Neuronal stem cell (in vitro differentiated cells): ENCODE results near the gene ICAM2.
A peak's percentile ranks its signal among the peaks of the same experiment; 100 is the strongest.

Source experiments
- DNase-seq: peaks from one replicate; pipeline ENCODE4 v3.0.0-alpha.2; 2013; ENCODE audit warnings: low spot score
- H2AFZ ChIP-seq: one replicate; pipeline ENCODE4 v1.6.1; 2013; ENCODE audit warnings: mild to moderate bottlenecking, low read length, inconsistent platforms
- H2AK5ac ChIP-seq: 2 replicates; pipeline ENCODE4 v1.6.1; 2013; ENCODE audit warnings: low read depth, mild to moderate bottlenecking, inconsistent platforms, low read length, moderate library complexity, mixed read lengths
- H2BK120ac ChIP-seq: 2 replicates; pipeline ENCODE4 v1.6.1; 2013; ENCODE audit warnings: low read depth, mild to moderate bottlenecking, inconsistent platforms, low read length, moderate library complexity, mixed read lengths
- H2BK12ac ChIP-seq: one replicate; pipeline ENCODE4 v1.6.1; 2013; ENCODE audit warnings: low read length, inconsistent platforms
- H2BK15ac ChIP-seq: 2 replicates; pipeline ENCODE4 v1.6.1; 2013; ENCODE audit warnings: mild to moderate bottlenecking, low read length, inconsistent platforms, mixed read lengths
- H2BK5ac ChIP-seq: one replicate; pipeline ENCODE4 v1.6.1; 2013; ENCODE audit warnings: inconsistent platforms, mild to moderate bottlenecking, low read length, moderate library complexity
- H3K14ac ChIP-seq: one replicate; pipeline ENCODE4 v1.6.1; 2013; ENCODE audit warnings: low read length, inconsistent platforms
- H3K18ac ChIP-seq: 2 replicates; pipeline ENCODE4 v1.6.1; 2013; ENCODE audit warnings: low read length, inconsistent platforms
- H3K23ac ChIP-seq: 2 replicates; pipeline ENCODE4 v1.6.1; 2013; ENCODE audit warnings: low read depth, mild to moderate bottlenecking, mixed read lengths, low read length, inconsistent platforms; ENCODE audit not compliant: poor library complexity
- H3K27ac ChIP-seq: replicated peaks from 3 replicates; pipeline ENCODE4 v1.5.1; 2013; ENCODE audit warnings: low read length, inconsistent platforms
- H3K27me3 ChIP-seq, 3 experiments: 2 replicates each; pipeline ENCODE4 v1.6.1; 2013; ENCODE audit warnings: low read length in 3 of 3, mild to moderate bottlenecking in 2 of 3, inconsistent platforms in 1 of 3, low read depth in 1 of 3, mixed read lengths in 1 of 3, moderate library complexity in 1 of 3; ENCODE audit not compliant: control insufficient read depth in 3 of 3, insufficient read depth in 3 of 3
- H3K36me3 ChIP-seq, 2 donors: replicated peaks in 1 of 2; 2 replicates each; pipeline ENCODE4 v1.6.1; 2013; ENCODE audit warnings: low read length in 2 of 2; ENCODE audit not compliant: control insufficient read depth in 2 of 2, insufficient read depth in 2 of 2
- H3K4ac ChIP-seq: 2 replicates; pipeline ENCODE4 v1.6.1; 2013; ENCODE audit warnings: inconsistent platforms, mild to moderate bottlenecking, low read length, moderate library complexity
- H3K4me1 ChIP-seq, 2 donors: 1 replicate in 1 of 2; 2 replicates in 1 of 2; pipeline ENCODE4 v1.6.1; 2013; ENCODE audit warnings: low read length in 2 of 2, low read depth in 1 of 2; ENCODE audit not compliant: control insufficient read depth in 2 of 2, insufficient read depth in 1 of 2
- H3K4me2 ChIP-seq: one replicate; pipeline ENCODE4 v1.6.1; 2013; ENCODE audit warnings: mild to moderate bottlenecking, low read length, inconsistent platforms; ENCODE audit not compliant: insufficient read depth, poor library complexity, severe bottlenecking
- H3K4me3 ChIP-seq, 2 donors: 2 replicates each; pipeline ENCODE4 v1.5.1; 2013; ENCODE audit warnings: low read length in 2 of 2, mild to moderate bottlenecking in 2 of 2, inconsistent platforms in 1 of 2, moderate library complexity in 1 of 2
- H3K79me1 ChIP-seq: one replicate; pipeline ENCODE4 v1.6.1; 2013; ENCODE audit warnings: low read depth, mild to moderate bottlenecking, inconsistent platforms, low read length, moderate library complexity
- H3K9ac ChIP-seq: one replicate; pipeline ENCODE4 v1.6.1; 2013; ENCODE audit warnings: mild to moderate bottlenecking, low read depth, low read length, inconsistent platforms; ENCODE audit not compliant: poor library complexity
- H3K9me3 ChIP-seq, 2 donors: replicated peaks in 1 of 2; 2 replicates each; pipeline versions ENCODE3 to v1.6.1; 2013; ENCODE audit warnings: low read length in 2 of 2, mild to moderate bottlenecking in 2 of 2, inconsistent platforms in 1 of 2, low read depth in 1 of 2, mixed read lengths in 1 of 2, moderate library complexity in 1 of 2; ENCODE audit not compliant: control insufficient read depth in 2 of 2, insufficient read depth in 1 of 2
- H4K8ac ChIP-seq: one replicate; pipeline ENCODE4 v1.6.1; 2013; ENCODE audit warnings: low read depth, mild to moderate bottlenecking, inconsistent platforms, low read length, moderate library complexity
- H4K91ac ChIP-seq: one replicate; pipeline ENCODE4 v1.6.1; 2013; ENCODE audit warnings: low read length, low read depth, mild to moderate bottlenecking, inconsistent platforms; ENCODE audit not compliant: poor library complexity
- WGBS, 2 donors: extraction: QIAGEN DNeasy Blood & Tissue Kit; methylation state at CpG; one replicate each; pipeline ENCODE4 v1.1.7; 2013; ENCODE audit warnings: missing lambda C conversion rate in 2 of 2, mixed read lengths in 1 of 2; ENCODE audit not compliant: insufficient read length in 2 of 2, insufficient replicate concordance in 1 of 2; ENCODE audit errors: extremely low coverage in 2 of 2; 5-methylcytosine and 5-hydroxymethylcytosine counted together

ICAM2 gene

DNA sequence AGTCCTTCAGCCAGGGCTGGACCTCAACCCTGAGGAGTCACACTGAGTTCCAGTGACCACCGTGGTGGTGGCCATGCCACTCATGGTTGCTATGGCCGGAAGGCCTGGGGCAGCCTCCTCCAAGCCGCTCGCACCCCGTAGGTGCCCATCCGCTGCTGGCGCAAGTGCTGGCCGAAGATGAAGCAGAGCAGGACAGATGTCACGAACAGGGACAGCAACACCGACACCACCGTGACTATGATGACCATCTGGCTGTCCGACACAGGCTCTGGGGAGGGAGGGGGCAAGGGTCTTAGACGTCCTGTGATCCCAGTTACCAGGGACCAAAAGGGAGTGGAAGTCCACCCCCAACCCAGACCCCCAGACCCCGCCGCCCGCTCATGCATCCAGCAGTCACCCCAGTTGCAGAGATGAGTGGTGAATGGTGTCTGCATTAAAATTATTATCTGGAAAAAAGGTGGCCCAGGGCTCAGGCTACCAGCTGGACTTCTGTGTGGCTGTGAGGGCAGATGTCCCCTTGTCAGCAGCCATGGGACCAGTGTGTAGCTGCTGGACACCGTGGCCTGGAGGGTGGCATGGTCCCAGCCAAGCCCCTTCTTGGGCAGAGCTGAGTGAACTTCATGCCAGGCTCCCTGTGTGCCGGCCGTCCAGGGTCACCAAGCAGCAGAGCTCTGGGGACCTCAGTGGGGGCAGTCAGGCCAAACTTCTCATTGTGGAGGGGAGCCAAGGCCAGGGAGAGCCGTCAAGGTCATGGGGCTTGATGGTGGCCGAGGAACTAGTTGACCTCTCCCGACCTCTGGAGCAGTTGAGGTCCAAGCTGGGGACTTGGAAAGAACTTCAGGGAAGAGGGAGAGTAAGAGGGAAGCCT, 17.5 kb downstream of the ICAM2 start:
- H3K23ac ChIP-seq = peak overlapping the region; percentile 77

DNA sequence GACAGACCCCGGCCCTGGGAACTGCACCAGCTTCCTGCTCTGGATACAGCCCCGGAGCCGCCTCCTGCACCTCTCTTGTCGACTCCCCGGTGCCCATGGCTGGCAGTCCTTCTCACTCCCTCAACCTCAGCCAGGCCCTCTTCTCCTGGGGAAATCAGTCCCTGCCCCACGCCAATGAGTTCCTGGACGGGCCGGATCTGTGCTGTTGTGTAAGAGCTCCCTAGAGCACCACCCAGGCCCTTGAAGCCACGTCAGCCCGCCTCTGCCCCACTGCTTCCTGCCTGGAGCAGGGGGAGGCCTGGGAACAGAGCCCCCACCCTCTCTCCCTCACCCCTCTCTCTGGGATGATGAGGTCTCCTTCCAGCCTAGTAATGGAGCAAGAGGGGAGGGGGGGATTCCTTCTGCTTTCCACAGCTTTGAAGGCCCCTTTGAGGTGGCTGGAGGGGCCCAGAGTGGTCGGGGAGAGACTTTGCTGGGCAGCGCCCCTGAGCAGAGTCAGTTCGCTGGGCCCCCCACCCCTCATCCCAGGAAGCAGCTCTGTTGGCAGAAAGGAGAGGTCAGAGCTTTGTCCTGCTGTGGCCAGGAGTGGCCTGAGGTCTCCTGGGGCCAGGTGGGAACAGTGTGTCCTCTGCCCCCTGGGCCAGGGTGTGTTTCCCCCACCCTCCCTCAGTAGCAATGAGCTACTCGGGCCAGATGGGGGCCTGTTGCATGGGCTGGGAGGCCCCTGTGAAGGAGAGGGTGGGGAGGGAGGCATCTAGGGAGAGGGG, 18.5 kb downstream of the ICAM2 start:
- Histone ChIP-seq H3K4ac (no peak overlapping the region), H2AFZ (no peak overlapping the region), H4K91ac (no peak overlapping the region), H3K9ac (no peak overlapping the region), H3K9me3 (peaks cover 0 to 2% of the 10 kb centered on the region in 2 donors), H3K27me3 (peaks cover 0 to 23% (median 16%) of the 10 kb centered on the region in 3 experiments), H3K4me2 (no peak overlapping the region), H3K27ac (no peak overlapping the region), H2BK5ac (peak overlapping the region; percentile 6), H3K36me3 (no peaks in the 10 kb centered on the region), H3K14ac (no peak overlapping the region), H3K79me1 (no peaks in the 10 kb centered on the region), H4K8ac (peak overlapping the region; percentile 27), H2AK5ac (peak overlapping the region; percentile 45), H2BK15ac (peak overlapping the region; percentile 31), H3K4me1 (peaks cover 0 to 11% of the 10 kb centered on the region in 2 donors), H2BK12ac (no peak overlapping the region), H2BK120ac (no peak overlapping the region), H3K18ac (peak overlapping the region; percentile 17), H3K23ac (no peak overlapping the region), H3K4me3 (no peak overlapping the region)
- WGBS, 2 donors = no CpG with 5 or more reads among the region's 14 CpGs
- no peak for DNase-seq

More for the DNA sequence above, 17.5 kb downstream of the ICAM2 start:
- peaks cover 0 to 8% of the 10 kb centered on the region in 2 donors for H3K4me1 ChIP-seq
- H3K4me3 ChIP-seq = no peak overlapping the region
- no peak for DNase-seq
- H3K79me1 ChIP-seq = no peaks in the 10 kb centered on the region
- peaks cover 0 to 2% of the 10 kb centered on the region in 2 donors for H3K9me3 ChIP-seq
- peak overlapping the region; percentile 61 for H2AK5ac ChIP-seq
- H2BK12ac ChIP-seq = no peak overlapping the region
- no peak overlapping the region for H3K9ac ChIP-seq
- no CpG with 5 or more reads among the region's 22 CpGs for WGBS, 2 donors
- H3K4me2 ChIP-seq = no peak overlapping the region
- peaks cover 0 to 20% (median 10%) of the 10 kb centered on the region in 3 experiments for H3K27me3 ChIP-seq
- no peak overlapping the region for H2AFZ ChIP-seq
- no peak overlapping the region for H2BK15ac ChIP-seq
- no peak overlapping the region for H3K4ac ChIP-seq
- peak overlapping the region; percentile 6 for H2BK5ac ChIP-seq
- peak overlapping the region; percentile 77 for H3K18ac ChIP-seq
- no peak overlapping the region for H4K8ac ChIP-seq
- H3K36me3 ChIP-seq = no peaks in the 10 kb centered on the region
- peak overlapping the region; percentile 28 for H3K14ac ChIP-seq
- H4K91ac ChIP-seq = no peak overlapping the region
- no peak overlapping the region for H3K27ac ChIP-seq
- H2BK120ac ChIP-seq = no peak overlapping the region

DNA sequence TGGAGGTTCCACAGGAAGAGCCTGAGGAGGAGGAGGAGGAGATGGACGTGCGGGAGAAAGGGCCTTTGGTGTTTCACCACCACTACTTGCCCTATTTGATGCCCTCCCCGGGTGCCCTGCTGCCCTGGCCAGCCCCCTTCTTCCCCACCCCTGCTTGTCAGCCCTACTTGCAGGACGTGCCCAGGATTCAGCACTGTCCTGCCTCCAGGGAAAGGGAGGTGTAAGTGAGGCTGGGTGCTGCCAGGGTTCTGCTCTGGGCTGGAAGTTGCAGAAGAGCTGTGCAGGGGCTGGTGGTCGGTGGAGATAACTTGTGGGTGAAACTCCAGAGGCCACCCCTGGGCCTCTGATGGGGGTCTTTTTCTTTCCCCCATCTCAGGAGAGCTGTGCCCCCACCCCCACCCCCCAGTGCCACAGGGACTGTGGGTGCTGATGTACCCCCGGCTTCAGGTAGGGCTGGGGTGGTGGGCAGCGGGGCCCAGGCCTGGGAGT, 19.3 kb downstream of the ICAM2 start:
- Histone ChIP-seq H2AFZ (no peak overlapping the region), H2BK12ac (peak overlapping the region; percentile 30), H3K18ac (peak overlapping the region; percentile 18), H4K8ac (no peak overlapping the region), H2BK5ac (no peak overlapping the region), H2BK120ac (no peak overlapping the region), H2BK15ac (peak overlapping the region; percentile 31), H3K4me2 (no peak overlapping the region), H3K14ac (no peak overlapping the region), H2AK5ac (no peak overlapping the region), H3K4me1 (peaks cover 0 to 11% of the 10 kb centered on the region in 2 donors), H3K27ac (no peak overlapping the region), H3K36me3 (no peaks in the 10 kb centered on the region), H3K9ac (peak overlapping the region; percentile 12), H4K91ac (no peak overlapping the region), H3K4ac (peak overlapping the region; percentile 45), H3K27me3 (peaks cover 0 to 23% (median 21%) of the 10 kb centered on the region in 3 experiments), H3K4me3 (no peak overlapping the region), H3K9me3 (peaks cover 0 to 2% of the 10 kb centered on the region in 2 donors), H3K79me1 (no peaks in the 10 kb centered on the region), H3K23ac (no peak overlapping the region)
- WGBS, 2 donors = no CpG with 5 or more reads among the region's 7 CpGs
- no peak for DNase-seq
